ENCODE results near the gene PHLDA2.

Gene PHLDA2

GRCh38 chr11:2934021-2934550 is 4.9 kb upstream of the PHLDA2 start:
- no peak for DNase-seq (ENCODE audit: extremely low read depth, low read depth)
- no peak for TF ChIP-seq CTCF (IDR thresholded peaks at IDR 0.05; ENCODE audit: low read depth, low read length, missing control alignments)
- H3K4me3 ChIP-seq (replicated peaks; ENCODE audit: low read depth, low read length): no peak overlapping the region

- no peak for TF ChIP-seq CTCF (IDR thresholded peaks at IDR 0.05; ENCODE audit: low read depth, low read length, missing control alignments)
- no peak overlapping the region for H3K4me3 ChIP-seq (replicated peaks; ENCODE audit: low read depth, low read length)
- DNase-seq (ENCODE audit: extremely low read depth, low read depth): no peak
Observed at GRCh38 chr11:2933375-2934020, 4.3 kb upstream of the PHLDA2 start.

- TF ChIP-seq CTCF (IDR thresholded peaks at IDR 0.05; ENCODE audit: low read depth, low read length, missing control alignments): no peak
- DNase-seq (ENCODE audit: extremely low read depth, low read depth): no peak
- no peak overlapping the region for H3K4me3 ChIP-seq (replicated peaks; ENCODE audit: low read depth, low read length)
Observed at GRCh38 chr11:2932850-2933251, 3.6 kb upstream of the PHLDA2 start.

- no peak for DNase-seq (ENCODE audit: extremely low read depth, low read depth)
- no peak for TF ChIP-seq CTCF (IDR thresholded peaks at IDR 0.05; ENCODE audit: low read depth, low read length, missing control alignments)
- H3K4me3 ChIP-seq (replicated peaks; ENCODE audit: low read depth, low read length): no peak overlapping the region
Observed at GRCh38 chr11:2931771-2932738, 2.8 kb upstream of the PHLDA2 start.

- no peak overlapping the region for H3K4me3 ChIP-seq (replicated peaks; ENCODE audit: low read depth, low read length)
- no peak for TF ChIP-seq CTCF (IDR thresholded peaks at IDR 0.05; ENCODE audit: low read depth, low read length, missing control alignments)
- DNase-seq (ENCODE audit: extremely low read depth, low read depth): no peak
Observed at GRCh38 chr11:2931420-2931746, 2.2 kb upstream of the PHLDA2 start.

- H3K4me3 ChIP-seq (replicated peaks; ENCODE audit: low read depth, low read length): peak overlapping the region; percentile 41
- no peak for DNase-seq (ENCODE audit: extremely low read depth, low read depth)
- peak; percentile 60 for TF ChIP-seq CTCF (IDR thresholded peaks at IDR 0.05; ENCODE audit: low read depth, low read length, missing control alignments)
Observed at GRCh38 chr11:2930704-2931419, 1.6 kb upstream of the PHLDA2 start.
